H54 (cell line): Measurements from ENCODE around the gene RRBP1.

Source experiments
- DNase-seq: peaks from one replicate; pipeline ENCODE4 v3.0.0; 2011; ENCODE audit warnings: low spot score, mixed read lengths; ENCODE audit not compliant: insufficient read length
- FAIRE-seq: peaks from 3 replicates; lab custom pipeline; 2011; peaks lifted over from hg19 to GRCh38; lab: Jason Lieb, UNC
- POLR2A ChIP-seq: IDR thresholded peaks from 2 replicates; pipeline ENCODE4 v1.6.1; 2011; ENCODE audit warnings: low read depth, mild to moderate bottlenecking, low read length

RRBP1 gene

DNA sequence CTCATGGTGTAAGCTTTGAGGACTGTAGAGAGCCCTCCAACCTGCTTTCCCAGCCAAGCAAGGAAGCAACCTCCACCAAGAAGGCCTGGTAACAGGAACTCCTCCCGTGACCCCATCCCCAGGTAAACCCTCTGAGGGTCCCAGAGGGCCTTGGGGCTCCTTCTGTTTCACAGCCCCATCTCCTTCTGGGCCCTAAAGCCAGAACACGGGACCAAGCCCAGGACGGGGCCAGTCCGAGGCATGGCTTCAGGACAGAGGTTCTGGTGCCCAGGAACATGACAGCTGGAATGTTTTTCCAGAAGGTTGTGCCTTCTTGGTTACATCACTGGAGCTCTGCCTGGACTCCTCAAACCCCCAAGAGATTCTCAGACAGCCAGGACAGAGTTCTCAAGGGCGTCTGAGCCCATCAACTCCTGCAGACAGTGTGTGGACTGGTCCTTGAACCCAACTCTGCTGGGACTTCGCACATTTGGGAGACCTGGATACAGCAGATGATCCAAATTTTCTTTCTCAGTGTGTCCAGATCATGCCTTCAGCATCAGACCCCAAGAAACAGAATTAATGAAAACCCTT is 43.1 kb downstream of the RRBP1 start:
- no peak for FAIRE-seq
- no peak for TF ChIP-seq POLR2A
- DNase-seq, result no peak

GRCh38 chr20:17637985-17638640 is 43.9 kb downstream of the RRBP1 start:
- no peak for TF ChIP-seq POLR2A
- FAIRE-seq (no peak), DNase-seq (no peak)

DNA sequence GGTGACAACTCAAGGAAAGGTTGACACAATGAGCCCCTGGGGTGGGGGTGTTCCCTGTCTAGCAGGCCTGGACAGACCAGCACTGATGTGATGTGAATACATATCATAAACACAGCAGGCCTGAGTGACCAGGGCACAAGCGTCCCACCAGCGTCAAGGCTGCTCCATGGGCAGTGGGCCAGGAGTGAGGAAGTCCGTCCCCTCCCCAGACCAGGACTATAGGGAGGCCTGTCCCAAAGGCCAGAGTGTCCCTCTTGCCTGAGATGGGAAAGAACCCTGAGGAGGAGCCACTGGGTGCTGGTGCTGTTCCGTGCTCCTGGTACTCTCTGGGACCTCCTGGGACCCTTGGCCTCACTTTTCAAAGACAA is 44.6 kb downstream of the RRBP1 start:
- TF ChIP-seq POLR2A, result no peak
- FAIRE-seq (no peak), DNase-seq (no peak)

DNA sequence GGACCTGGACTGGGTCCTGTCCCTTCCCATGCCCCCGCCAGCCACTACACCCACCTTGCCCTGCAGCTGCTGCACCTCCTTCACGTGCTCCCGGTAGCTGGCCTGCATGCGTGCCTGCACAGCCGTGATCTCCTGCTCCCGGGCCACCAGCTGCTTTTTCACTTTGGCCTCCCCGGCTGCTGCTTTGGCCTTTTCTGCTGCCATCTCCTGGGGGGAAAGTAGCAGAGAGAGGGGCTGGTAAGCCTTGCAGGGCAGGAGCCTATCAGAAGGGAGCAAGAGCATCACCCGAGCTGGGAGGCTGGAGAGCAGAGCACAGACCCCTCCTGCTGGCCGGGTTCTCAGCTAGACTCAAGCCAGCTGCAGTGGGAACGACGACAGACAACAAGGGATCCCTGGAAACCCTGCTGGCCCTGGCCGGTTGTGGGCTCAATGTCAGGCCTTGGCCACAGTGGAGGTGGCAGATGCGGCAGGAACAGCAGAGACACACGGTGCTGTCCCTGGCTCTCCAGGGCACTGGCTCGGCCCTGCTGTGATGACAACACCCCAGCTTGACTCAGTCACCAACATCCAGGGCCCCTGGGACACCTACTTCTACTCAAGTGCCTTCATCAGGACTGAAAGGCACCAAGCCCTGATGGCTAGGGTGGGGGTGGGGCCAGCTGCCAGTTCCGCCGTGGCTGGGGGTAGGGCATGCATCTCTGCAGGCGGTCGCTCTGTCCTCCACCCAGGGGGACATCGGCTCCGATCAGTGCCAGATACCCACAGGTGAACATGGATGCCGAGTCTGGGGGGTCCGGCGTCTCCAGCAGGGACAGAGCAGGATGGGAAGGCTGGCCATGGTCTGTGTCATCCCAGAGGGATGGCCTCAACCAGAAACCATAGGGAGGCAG is 45.3 kb downstream of the RRBP1 start:
- DNase-seq, result no peak
- TF ChIP-seq POLR2A, result no peak
- no peak for FAIRE-seq

DNA sequence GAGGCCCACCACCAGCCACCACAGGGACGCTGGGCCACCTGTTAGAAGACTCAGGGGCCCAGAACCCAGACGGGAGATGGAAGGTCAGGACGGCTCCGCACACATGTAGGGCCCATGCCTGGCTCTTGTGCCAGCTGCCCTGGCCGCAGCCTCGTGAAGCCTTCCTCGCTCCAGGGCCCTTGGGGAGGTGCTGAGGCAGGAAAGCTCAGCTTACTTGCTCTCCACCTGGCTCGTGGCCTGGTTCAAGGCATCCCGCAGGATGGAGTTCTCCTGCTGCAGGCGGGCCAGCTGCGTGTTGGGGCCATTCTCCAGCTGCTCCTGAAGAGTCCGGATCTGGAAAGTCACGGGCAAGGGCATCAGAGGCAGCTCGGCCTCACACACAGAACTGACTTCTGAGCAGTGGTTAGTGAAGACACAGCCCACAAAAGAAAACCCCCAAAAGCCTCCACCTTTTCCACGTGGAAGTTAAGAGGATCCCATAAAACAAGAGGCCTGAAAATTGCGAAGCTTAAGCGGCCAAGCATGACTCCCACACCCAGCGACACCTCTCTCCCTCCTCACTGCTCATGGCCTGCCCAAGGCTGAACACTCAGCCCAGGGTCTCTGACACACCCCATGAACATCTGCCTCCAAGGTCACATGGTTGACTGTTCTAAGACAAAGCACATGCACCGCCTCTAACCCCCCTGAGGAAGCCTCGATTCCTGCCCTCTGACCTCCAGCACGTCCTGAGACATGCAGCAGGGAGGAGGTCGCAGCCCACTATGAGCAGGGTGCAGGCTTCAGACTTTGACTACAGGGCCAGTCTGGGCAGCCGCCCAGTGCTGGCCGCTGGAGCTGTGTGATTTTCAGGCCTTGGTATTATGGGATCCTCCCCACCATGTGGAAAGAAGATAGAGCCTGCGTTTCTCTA is 46.5 kb downstream of the RRBP1 start:
- FAIRE-seq, result no peak
- no peak for DNase-seq
- no peak for TF ChIP-seq POLR2A

DNA sequence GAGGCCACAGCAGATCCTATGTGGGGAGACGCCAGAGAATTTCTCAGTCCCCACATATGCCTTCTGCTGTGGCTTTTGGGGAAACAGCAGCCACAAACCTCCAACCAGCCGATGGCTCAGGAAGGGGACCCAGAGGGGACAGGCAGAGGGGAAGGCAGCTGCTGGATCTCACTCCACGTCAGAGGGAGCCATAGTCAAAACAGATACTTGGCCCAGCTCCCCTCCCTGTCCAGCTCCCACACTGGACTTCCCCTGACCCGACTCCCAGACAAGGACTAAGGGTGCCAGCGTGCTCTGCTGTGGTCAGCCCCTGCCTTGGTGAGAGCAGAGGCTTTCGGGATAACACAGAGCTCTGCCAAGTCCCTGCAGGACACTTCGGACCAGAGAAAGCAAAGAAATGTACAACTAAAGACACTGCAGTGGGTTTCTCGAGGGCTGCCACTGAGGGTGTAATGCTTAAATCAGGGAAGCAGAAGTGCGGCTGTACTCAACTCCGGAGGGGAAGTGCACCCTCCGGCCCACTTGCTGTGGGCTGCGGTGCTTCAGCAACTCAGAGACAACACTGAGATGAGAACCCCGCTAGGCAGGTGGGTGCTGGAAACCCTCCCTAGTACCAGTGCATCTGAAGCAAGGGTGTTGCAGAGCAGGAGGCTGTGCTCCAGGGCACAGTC is 47.2 kb downstream of the RRBP1 start:
- FAIRE-seq, result no peak
- no peak for DNase-seq
- TF ChIP-seq POLR2A, result no peak

DNA sequence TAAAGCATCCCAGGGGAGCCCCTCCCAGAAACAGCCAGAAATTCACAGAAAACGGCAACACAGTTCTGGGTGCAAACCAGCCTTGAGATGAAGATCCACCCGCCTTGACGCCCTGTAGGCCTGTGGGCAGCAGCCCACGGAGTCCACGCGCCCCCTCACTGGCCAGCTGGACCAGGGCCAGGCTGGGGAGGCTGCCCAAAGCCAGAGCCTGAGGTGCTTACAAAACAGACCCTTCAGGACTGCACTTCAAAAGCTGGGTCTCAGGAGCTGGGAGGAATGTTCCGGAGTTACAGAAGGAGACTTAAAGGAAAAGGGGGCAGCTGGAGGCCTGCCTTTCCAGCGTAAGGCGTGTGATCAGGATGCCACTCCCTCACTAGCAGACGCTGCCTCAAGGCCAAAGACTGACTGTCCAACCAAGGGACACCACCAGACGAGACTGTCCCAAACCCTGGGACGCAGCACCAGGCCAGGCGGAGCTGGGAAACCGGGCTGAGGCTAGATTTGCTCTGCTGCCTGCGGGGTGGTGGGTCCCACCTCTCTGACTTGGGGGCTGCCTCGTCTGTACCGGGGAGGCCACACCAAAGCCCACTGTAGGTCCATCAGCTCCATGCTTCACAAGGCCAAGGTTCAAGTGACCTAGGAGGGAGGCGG is 48.1 kb downstream of the RRBP1 start:
- TF ChIP-seq POLR2A, result no peak
- FAIRE-seq (no peak), DNase-seq (no peak)

DNA sequence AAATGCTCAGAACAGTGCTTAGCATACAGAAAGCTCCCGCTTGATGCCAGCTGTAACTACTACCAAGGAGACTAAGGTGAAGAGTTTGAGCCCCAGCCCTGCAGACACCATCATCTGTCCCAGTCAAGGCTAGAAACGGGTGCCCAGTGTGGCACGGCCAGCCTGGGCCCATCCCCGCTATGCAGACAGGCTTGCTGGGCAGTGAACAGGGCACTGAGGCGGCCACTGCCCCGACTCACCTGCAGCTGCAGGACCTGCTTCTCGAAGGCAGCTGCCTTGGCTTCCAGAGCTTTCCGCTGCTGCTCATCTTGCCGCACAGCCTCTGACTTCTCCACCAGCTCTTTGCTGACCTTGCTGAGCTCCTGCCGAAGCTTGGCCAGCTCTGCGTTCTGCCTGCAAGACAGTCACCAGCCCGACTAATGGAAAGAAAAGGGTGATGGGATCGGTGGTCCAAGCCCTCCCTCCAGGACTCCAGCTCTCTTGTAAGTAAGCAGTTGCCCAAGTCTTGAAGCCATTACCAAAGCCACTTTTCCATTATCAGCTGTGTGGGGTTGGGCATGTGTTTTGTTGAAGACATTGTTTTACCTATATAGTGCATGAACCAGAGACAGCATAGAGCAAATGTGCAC is 48.7 kb downstream of the RRBP1 start:
- TF ChIP-seq POLR2A, result no peak
- no peak for FAIRE-seq
- no peak for DNase-seq

GRCh38 chr20:17631576-17632319 is 50.3 kb downstream of the RRBP1 start:
- no peak for TF ChIP-seq POLR2A
- no peak for DNase-seq
- no peak for FAIRE-seq

DNA sequence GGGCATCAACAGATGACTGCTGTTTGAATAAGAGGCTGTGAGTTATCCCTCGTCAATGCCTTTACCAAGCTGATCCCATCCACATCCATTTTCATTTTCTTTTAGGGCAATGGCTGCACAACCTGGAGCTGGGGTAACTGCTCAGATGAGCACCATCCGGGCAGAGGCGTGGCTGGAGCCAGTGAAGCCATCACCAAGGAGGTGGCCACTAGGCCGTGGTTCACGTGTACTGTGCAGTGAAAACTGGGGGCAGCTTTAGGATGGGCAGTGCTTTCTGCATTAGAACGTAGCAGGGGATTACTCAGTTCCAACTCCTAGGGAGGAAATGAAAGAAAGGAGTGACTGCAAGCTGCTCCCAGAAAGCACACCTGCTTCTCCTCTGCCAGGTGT is 51.2 kb downstream of the RRBP1 start:
- DNase-seq, result no peak
- FAIRE-seq, result no peak
- no peak for TF ChIP-seq POLR2A

GRCh38 chr20:17630151-17630805 is 51.8 kb downstream of the RRBP1 start:
- TF ChIP-seq POLR2A, result no peak
- no peak for DNase-seq
- FAIRE-seq, result no peak
